ENCODE measurements around the gene COG5.

The COG5 gene

GRCh38 chr7:107596881-107597581 lies 33.3 kb upstream of the COG5 start:
- Histone ChIP-seq H3K36me3 (ENCODE audit: control insufficient read depth in 1 of 2, insufficient read depth in 2 of 2, low read length in 2 of 2) (peaks cover 3 to 20% of the 10 kb centered on the region in 2 donors), H3K4me3 (ENCODE audit: low read depth in 1 of 2, low read length in 2 of 2) (no peak overlapping the region), H3K9me3 (ENCODE audit: control insufficient read depth in 1 of 2, low read length in 2 of 2) (no peaks in the 10 kb centered on the region), H3K9ac (ENCODE audit: low read depth in 1 of 2, low read length in 2 of 2) (no peak overlapping the region), H3K27me3 (ENCODE audit: control insufficient read depth in 1 of 2, insufficient read depth in 2 of 2, low read length in 2 of 2) (no peaks in the 10 kb centered on the region), H3K4me1 (ENCODE audit: control insufficient read depth in 1 of 2, insufficient read depth in 2 of 2, low read length in 2 of 2) (no peaks in the 10 kb centered on the region), H3K27ac (ENCODE audit: low read depth, low read length) (no peak overlapping the region)

GRCh38 chr7:107594961-107595737 lies 31.4 kb upstream of the COG5 start:
- no peaks in the 10 kb centered on the region for H3K9me3 ChIP-seq (ENCODE audit: control insufficient read depth in 1 of 2, low read length in 2 of 2)
- H3K4me3 ChIP-seq (ENCODE audit: low read depth in 1 of 2, low read length in 2 of 2): no peak overlapping the region
- H3K4me1 ChIP-seq (ENCODE audit: control insufficient read depth in 1 of 2, insufficient read depth in 2 of 2, low read length in 2 of 2): no peaks in the 10 kb centered on the region
- no peaks in the 10 kb centered on the region for H3K27me3 ChIP-seq (ENCODE audit: control insufficient read depth in 1 of 2, insufficient read depth in 2 of 2, low read length in 2 of 2)
- H3K9ac ChIP-seq (ENCODE audit: low read depth in 1 of 2, low read length in 2 of 2): no peak overlapping the region
- peaks cover 3 to 16% of the 10 kb centered on the region in 2 donors for H3K36me3 ChIP-seq (ENCODE audit: control insufficient read depth in 1 of 2, insufficient read depth in 2 of 2, low read length in 2 of 2)
- H3K27ac ChIP-seq (ENCODE audit: low read depth, low read length): no peak overlapping the region

- no peak overlapping the region for H3K9ac ChIP-seq (ENCODE audit: low read depth in 1 of 2, low read length in 2 of 2)
- peaks cover 3 to 16% of the 10 kb centered on the region in 2 donors for H3K36me3 ChIP-seq (ENCODE audit: control insufficient read depth in 1 of 2, insufficient read depth in 2 of 2, low read length in 2 of 2)
- no peaks in the 10 kb centered on the region for H3K4me1 ChIP-seq (ENCODE audit: control insufficient read depth in 1 of 2, insufficient read depth in 2 of 2, low read length in 2 of 2)
- H3K27me3 ChIP-seq (ENCODE audit: control insufficient read depth in 1 of 2, insufficient read depth in 2 of 2, low read length in 2 of 2): no peaks in the 10 kb centered on the region
- no peak overlapping the region for H3K4me3 ChIP-seq (ENCODE audit: low read depth in 1 of 2, low read length in 2 of 2)
- H3K27ac ChIP-seq (ENCODE audit: low read depth, low read length): no peak overlapping the region
- H3K9me3 ChIP-seq (ENCODE audit: control insufficient read depth in 1 of 2, low read length in 2 of 2): no peaks in the 10 kb centered on the region
Measured at GRCh38 chr7:107593025-107593410, 29.3 kb upstream of the COG5 start.

GRCh38 chr7:107592361-107593024 lies 28.8 kb upstream of the COG5 start:
- no peak overlapping the region for H3K27ac ChIP-seq (ENCODE audit: low read depth, low read length)
- H3K4me3 ChIP-seq (ENCODE audit: low read depth in 1 of 2, low read length in 2 of 2): no peak overlapping the region
- peaks cover 3 to 16% of the 10 kb centered on the region in 2 donors for H3K36me3 ChIP-seq (ENCODE audit: control insufficient read depth in 1 of 2, insufficient read depth in 2 of 2, low read length in 2 of 2)
- H3K4me1 ChIP-seq (ENCODE audit: control insufficient read depth in 1 of 2, insufficient read depth in 2 of 2, low read length in 2 of 2): no peaks in the 10 kb centered on the region
- no peak overlapping the region for H3K9ac ChIP-seq (ENCODE audit: low read depth in 1 of 2, low read length in 2 of 2)
- H3K27me3 ChIP-seq (ENCODE audit: control insufficient read depth in 1 of 2, insufficient read depth in 2 of 2, low read length in 2 of 2): no peaks in the 10 kb centered on the region
- H3K9me3 ChIP-seq (ENCODE audit: control insufficient read depth in 1 of 2, low read length in 2 of 2): no peaks in the 10 kb centered on the region

GRCh38 chr7:107591421-107591820 lies 27.7 kb upstream of the COG5 start:
- Histone ChIP-seq H3K27me3 (ENCODE audit: control insufficient read depth in 1 of 2, insufficient read depth in 2 of 2, low read length in 2 of 2) (no peaks in the 10 kb centered on the region), H3K9ac (ENCODE audit: low read depth in 1 of 2, low read length in 2 of 2) (no peak overlapping the region), H3K9me3 (ENCODE audit: control insufficient read depth in 1 of 2, low read length in 2 of 2) (no peaks in the 10 kb centered on the region), H3K4me3 (ENCODE audit: low read depth in 1 of 2, low read length in 2 of 2) (no peak overlapping the region), H3K4me1 (ENCODE audit: control insufficient read depth in 1 of 2, insufficient read depth in 2 of 2, low read length in 2 of 2) (no peaks in the 10 kb centered on the region), H3K27ac (ENCODE audit: low read depth, low read length) (no peak overlapping the region), H3K36me3 (ENCODE audit: control insufficient read depth in 1 of 2, insufficient read depth in 2 of 2, low read length in 2 of 2) (peaks cover 3 to 8% of the 10 kb centered on the region in 2 donors)

- peaks cover 4 to 5% of the 10 kb centered on the region in 2 donors for H3K36me3 ChIP-seq (ENCODE audit: control insufficient read depth in 1 of 2, insufficient read depth in 2 of 2, low read length in 2 of 2)
- H3K27ac ChIP-seq (ENCODE audit: low read depth, low read length): no peak overlapping the region
- H3K4me3 ChIP-seq (ENCODE audit: low read depth in 1 of 2, low read length in 2 of 2): no peak overlapping the region
- no peaks in the 10 kb centered on the region for H3K9me3 ChIP-seq (ENCODE audit: control insufficient read depth in 1 of 2, low read length in 2 of 2)
- H3K27me3 ChIP-seq (ENCODE audit: control insufficient read depth in 1 of 2, insufficient read depth in 2 of 2, low read length in 2 of 2): no peaks in the 10 kb centered on the region
- no peaks in the 10 kb centered on the region for H3K4me1 ChIP-seq (ENCODE audit: control insufficient read depth in 1 of 2, insufficient read depth in 2 of 2, low read length in 2 of 2)
- H3K9ac ChIP-seq (ENCODE audit: low read depth in 1 of 2, low read length in 2 of 2): no peak overlapping the region
Measured at GRCh38 chr7:107588529-107589130, 24.9 kb upstream of the COG5 start.

GRCh38 chr7:107584716-107585115 lies 21.0 kb upstream of the COG5 start:
- Histone ChIP-seq H3K9ac (ENCODE audit: low read depth in 1 of 2, low read length in 2 of 2) (no peak overlapping the region), H3K27me3 (ENCODE audit: control insufficient read depth in 1 of 2, insufficient read depth in 2 of 2, low read length in 2 of 2) (no peaks in the 10 kb centered on the region), H3K27ac (ENCODE audit: low read depth, low read length) (no peak overlapping the region), H3K9me3 (ENCODE audit: control insufficient read depth in 1 of 2, low read length in 2 of 2) (no peaks in the 10 kb centered on the region), H3K4me3 (ENCODE audit: low read depth in 1 of 2, low read length in 2 of 2) (no peak overlapping the region), H3K4me1 (ENCODE audit: control insufficient read depth in 1 of 2, insufficient read depth in 2 of 2, low read length in 2 of 2) (peaks cover 10 to 12% of the 10 kb centered on the region in 2 donors), H3K36me3 (ENCODE audit: control insufficient read depth in 1 of 2, insufficient read depth in 2 of 2, low read length in 2 of 2) (peaks cover 3 to 4% of the 10 kb centered on the region in 2 donors)

GRCh38 chr7:107582875-107583274 lies 19.2 kb upstream of the COG5 start:
- H3K27ac ChIP-seq (ENCODE audit: low read depth, low read length): no peak overlapping the region
- peaks cover 10 to 12% of the 10 kb centered on the region in 2 donors for H3K4me1 ChIP-seq (ENCODE audit: control insufficient read depth in 1 of 2, insufficient read depth in 2 of 2, low read length in 2 of 2)
- no peak overlapping the region for H3K9ac ChIP-seq (ENCODE audit: low read depth in 1 of 2, low read length in 2 of 2)
- no peak overlapping the region for H3K4me3 ChIP-seq (ENCODE audit: low read depth in 1 of 2, low read length in 2 of 2)
- H3K36me3 ChIP-seq (ENCODE audit: control insufficient read depth in 1 of 2, insufficient read depth in 2 of 2, low read length in 2 of 2): peaks cover 3 to 4% of the 10 kb centered on the region in 2 donors
- no peaks in the 10 kb centered on the region for H3K9me3 ChIP-seq (ENCODE audit: control insufficient read depth in 1 of 2, low read length in 2 of 2)
- H3K27me3 ChIP-seq (ENCODE audit: control insufficient read depth in 1 of 2, insufficient read depth in 2 of 2, low read length in 2 of 2): no peaks in the 10 kb centered on the region

GRCh38 chr7:107581387-107582013 lies 17.8 kb upstream of the COG5 start:
- Histone ChIP-seq H3K4me3 (ENCODE audit: low read depth in 1 of 2, low read length in 2 of 2) (peak overlapping the region; percentile 88 to 94), H3K4me1 (ENCODE audit: control insufficient read depth in 1 of 2, insufficient read depth in 2 of 2, low read length in 2 of 2) (peaks cover 10 to 12% of the 10 kb centered on the region in 2 donors), H3K27ac (ENCODE audit: low read depth, low read length) (no peak overlapping the region), H3K9me3 (ENCODE audit: control insufficient read depth in 1 of 2, low read length in 2 of 2) (no peaks in the 10 kb centered on the region), H3K36me3 (ENCODE audit: control insufficient read depth in 1 of 2, insufficient read depth in 2 of 2, low read length in 2 of 2) (peaks cover 3 to 5% of the 10 kb centered on the region in 2 donors), H3K27me3 (ENCODE audit: control insufficient read depth in 1 of 2, insufficient read depth in 2 of 2, low read length in 2 of 2) (no peaks in the 10 kb centered on the region), H3K9ac (ENCODE audit: low read depth in 1 of 2, low read length in 2 of 2) (peak overlapping the region; percentile 1 to 16)

Measured in duodenal mucosa (tissue), 2 donors.